ENCODE data around the gene ATP5MC2. TPM values are rescaled to one million over a fixed set of nuclear protein-coding genes. Genes with fewer than 3 reads are reported as not detected.

Gene ATP5MC2
- total RNA-seq, 1 donor from 2014 or later = 283 TPM

- Mint-ChIP-seq H3K36me3 (ENCODE audit: unreplicated experiment) (peaks cover 18% of the 10 kb centered on the region), H3K27ac (ENCODE audit: unreplicated experiment) (no peak overlapping the region), H3K9me3 (ENCODE audit: unreplicated experiment) (peaks cover 2% of the 10 kb centered on the region), H3K4me3 (ENCODE audit: unreplicated experiment) (no peak overlapping the region), H3K4me1 (ENCODE audit: low read depth, unreplicated experiment) (no peaks in the 10 kb centered on the region), H3K27me3 (ENCODE audit: unreplicated experiment) (no peaks in the 10 kb centered on the region)
- no peak for TF ChIP-seq CTCF (IDR thresholded peaks at IDR 0.05; ENCODE audit: partially characterized antibody, unreplicated experiment)
- DNase-seq = no peak
Observed at GRCh38 chr12:53667080-53667479, 8.8 kb downstream of the ATP5MC2 start.

- H3K36me3 Mint-ChIP-seq (ENCODE audit: unreplicated experiment) = peaks cover 18% of the 10 kb centered on the region
- no peak for TF ChIP-seq CTCF (IDR thresholded peaks at IDR 0.05; ENCODE audit: partially characterized antibody, unreplicated experiment)
- H3K27me3 Mint-ChIP-seq (ENCODE audit: unreplicated experiment) = no peaks in the 10 kb centered on the region
- peaks cover 2% of the 10 kb centered on the region for H3K9me3 Mint-ChIP-seq (ENCODE audit: unreplicated experiment)
- H3K4me1 Mint-ChIP-seq (ENCODE audit: low read depth, unreplicated experiment) = no peaks in the 10 kb centered on the region
- H3K27ac Mint-ChIP-seq (ENCODE audit: unreplicated experiment) = no peak overlapping the region
- DNase-seq = no peak
- H3K4me3 Mint-ChIP-seq (ENCODE audit: unreplicated experiment) = no peak overlapping the region
Observed at GRCh38 chr12:53664936-53665335, 10.9 kb downstream of the ATP5MC2 start.

- Mint-ChIP-seq H3K27me3 (ENCODE audit: unreplicated experiment) (no peaks in the 10 kb centered on the region), H3K27ac (ENCODE audit: unreplicated experiment) (no peak overlapping the region), H3K4me1 (ENCODE audit: low read depth, unreplicated experiment) (peaks cover 5% of the 10 kb centered on the region), H3K36me3 (ENCODE audit: unreplicated experiment) (peaks cover 18% of the 10 kb centered on the region), H3K9me3 (ENCODE audit: unreplicated experiment) (peaks cover 2% of the 10 kb centered on the region), H3K4me3 (ENCODE audit: unreplicated experiment) (no peak overlapping the region)
- no peak for TF ChIP-seq CTCF (IDR thresholded peaks at IDR 0.05; ENCODE audit: partially characterized antibody, unreplicated experiment)
- DNase-seq = no peak
Observed at GRCh38 chr12:53664191-53664590, 11.7 kb downstream of the ATP5MC2 start.

- no peak for TF ChIP-seq CTCF (IDR thresholded peaks at IDR 0.05; ENCODE audit: partially characterized antibody, unreplicated experiment)
- no peak for DNase-seq
- Mint-ChIP-seq H3K9me3 (ENCODE audit: unreplicated experiment) (peaks cover 2% of the 10 kb centered on the region), H3K27ac (ENCODE audit: unreplicated experiment) (no peak overlapping the region), H3K4me3 (ENCODE audit: unreplicated experiment) (no peak overlapping the region), H3K27me3 (ENCODE audit: unreplicated experiment) (peaks cover 6% of the 10 kb centered on the region), H3K36me3 (ENCODE audit: unreplicated experiment) (peaks cover 10% of the 10 kb centered on the region), H3K4me1 (ENCODE audit: low read depth, unreplicated experiment) (peaks cover 5% of the 10 kb centered on the region)
Observed at GRCh38 chr12:53660041-53660440, 15.8 kb downstream of the ATP5MC2 start.

GRCh38 chr12:53659571-53659981 is 16.3 kb downstream of the ATP5MC2 start:
- peaks cover 5% of the 10 kb centered on the region for H3K4me1 Mint-ChIP-seq (ENCODE audit: low read depth, unreplicated experiment)
- no peak overlapping the region for H3K4me3 Mint-ChIP-seq (ENCODE audit: unreplicated experiment)

More at GRCh38 chr12:53659571-53659981, 16.3 kb downstream of the ATP5MC2 start:
- H3K36me3 Mint-ChIP-seq (ENCODE audit: unreplicated experiment) = peaks cover 9% of the 10 kb centered on the region
- no peak for TF ChIP-seq CTCF (IDR thresholded peaks at IDR 0.05; ENCODE audit: partially characterized antibody, unreplicated experiment)
- peaks cover 2% of the 10 kb centered on the region for H3K9me3 Mint-ChIP-seq (ENCODE audit: unreplicated experiment)
- peaks cover 6% of the 10 kb centered on the region for H3K27me3 Mint-ChIP-seq (ENCODE audit: unreplicated experiment)
- no peak for DNase-seq
- H3K27ac Mint-ChIP-seq (ENCODE audit: unreplicated experiment) = no peak overlapping the region
